BE2C (cell line): ENCODE data around the gene PTH2R.
"Not testable (repeated sequence)": the region's sequence is repeated elsewhere in the genome, so short reads cannot be mapped to it uniquely, and the experiment has no call there.

Experiments used
- DNase-seq: peaks from one replicate; pipeline ENCODE4 v3.0.0-alpha.2; 2020
- H3K27me3 ChIP-seq: fragments of 250-450 bp; sonication (Bioruptor Pico); 2 replicates; pipeline ENCODE4 v1.5.1; 2020; ENCODE audit warnings: mild to moderate bottlenecking
- H3K36me3 ChIP-seq: fragments of 250-450 bp; sonication (Bioruptor Pico); 2 replicates; pipeline ENCODE4 v1.5.1; 2020; ENCODE audit warnings: mild to moderate bottlenecking
- H3K4me1 ChIP-seq: fragments of 250-450 bp; sonication (Bioruptor Pico); 2 replicates; pipeline ENCODE4 v1.5.1; 2020
- H3K4me3 ChIP-seq: 2 replicates; pipeline ENCODE4 v1.5.1; 2011; ENCODE audit warnings: low read depth, low read length
- H3K9me3 ChIP-seq: fragments of 250-450 bp; sonication (Bioruptor Pico); 2 replicates; pipeline ENCODE4 v1.5.1; 2020
- CTCF ChIP-seq: IDR thresholded peaks from 2 replicates; pipeline ENCODE4 v1.5.1; 2012; ENCODE audit warnings: mild to moderate bottlenecking, low read depth, low read length

The PTH2R gene

GRCh38 chr2:208370881-208371633 is 35.5 kb upstream of the PTH2R start:
- Histone ChIP-seq H3K4me3 (no peak overlapping the region), H3K27me3 (no peaks in the 10 kb centered on the region), H3K36me3 (no peaks in the 10 kb centered on the region), H3K4me1 (peaks cover 5% of the 10 kb centered on the region; the same call in 1 of the 2 replicates), H3K9me3 (no peaks in the 10 kb centered on the region)
- no peak for TF ChIP-seq CTCF
- DNase-seq, result peak; percentile 18

GRCh38 chr2:208371634-208371935 is 35.0 kb upstream of the PTH2R start:
- Histone ChIP-seq H3K27me3 (no peaks in the 10 kb centered on the region), H3K4me1 (peaks cover 5% of the 10 kb centered on the region; the same call in 1 of the 2 replicates), H3K4me3 (no peak overlapping the region), H3K9me3 (no peaks in the 10 kb centered on the region), H3K36me3 (no peaks in the 10 kb centered on the region)
- no peak for DNase-seq
- TF ChIP-seq CTCF, result no peak

GRCh38 chr2:208373460-208374089 is 33.0 kb upstream of the PTH2R start:
- H3K9me3 ChIP-seq, result no peaks in the 10 kb centered on the region
- no peak overlapping the region for H3K4me3 ChIP-seq
- DNase-seq, result peak; percentile 41
- H3K27me3 ChIP-seq, result no peaks in the 10 kb centered on the region
- peaks cover 5% of the 10 kb centered on the region; the same call in 1 of the 2 replicates for H3K4me1 ChIP-seq
- peak; percentile 84 for TF ChIP-seq CTCF
- no peaks in the 10 kb centered on the region for H3K36me3 ChIP-seq

GRCh38 chr2:208375491-208376068 is 31.0 kb upstream of the PTH2R start:
- Histone ChIP-seq H3K27me3 (no peaks in the 10 kb centered on the region), H3K9me3 (no peaks in the 10 kb centered on the region), H3K36me3 (no peaks in the 10 kb centered on the region), H3K4me3 (no peak overlapping the region), H3K4me1 (peaks cover 3% of the 10 kb centered on the region; the same call in 1 of the 2 replicates)
- DNase-seq, result no peak
- no peak for TF ChIP-seq CTCF

- H3K4me3 ChIP-seq, H3K36me3 ChIP-seq, H3K27me3 ChIP-seq, H3K4me1 ChIP-seq, H3K9me3 ChIP-seq, DNase-seq: not testable (repeated sequence)
Measured at GRCh38 chr2:208377344-208377860, 29.2 kb upstream of the PTH2R start.

GRCh38 chr2:208379192-208379591 is 27.4 kb upstream of the PTH2R start:
- Histone ChIP-seq H3K9me3 (no peaks in the 10 kb centered on the region), H3K4me1 (no peaks in the 10 kb centered on the region), H3K4me3 (no peak overlapping the region), H3K36me3 (no peaks in the 10 kb centered on the region), H3K27me3 (no peaks in the 10 kb centered on the region)
- DNase-seq, result no peak
- no peak for TF ChIP-seq CTCF
